Measurements from ENCODE around the gene HIVEP2. TPM values are rescaled to one million over a fixed set of nuclear protein-coding genes. Genes with fewer than 3 reads are reported as not detected.

Gene HIVEP2
- total RNA-seq, 1 donor from 2014 or later = 12.3 TPM

DNA sequence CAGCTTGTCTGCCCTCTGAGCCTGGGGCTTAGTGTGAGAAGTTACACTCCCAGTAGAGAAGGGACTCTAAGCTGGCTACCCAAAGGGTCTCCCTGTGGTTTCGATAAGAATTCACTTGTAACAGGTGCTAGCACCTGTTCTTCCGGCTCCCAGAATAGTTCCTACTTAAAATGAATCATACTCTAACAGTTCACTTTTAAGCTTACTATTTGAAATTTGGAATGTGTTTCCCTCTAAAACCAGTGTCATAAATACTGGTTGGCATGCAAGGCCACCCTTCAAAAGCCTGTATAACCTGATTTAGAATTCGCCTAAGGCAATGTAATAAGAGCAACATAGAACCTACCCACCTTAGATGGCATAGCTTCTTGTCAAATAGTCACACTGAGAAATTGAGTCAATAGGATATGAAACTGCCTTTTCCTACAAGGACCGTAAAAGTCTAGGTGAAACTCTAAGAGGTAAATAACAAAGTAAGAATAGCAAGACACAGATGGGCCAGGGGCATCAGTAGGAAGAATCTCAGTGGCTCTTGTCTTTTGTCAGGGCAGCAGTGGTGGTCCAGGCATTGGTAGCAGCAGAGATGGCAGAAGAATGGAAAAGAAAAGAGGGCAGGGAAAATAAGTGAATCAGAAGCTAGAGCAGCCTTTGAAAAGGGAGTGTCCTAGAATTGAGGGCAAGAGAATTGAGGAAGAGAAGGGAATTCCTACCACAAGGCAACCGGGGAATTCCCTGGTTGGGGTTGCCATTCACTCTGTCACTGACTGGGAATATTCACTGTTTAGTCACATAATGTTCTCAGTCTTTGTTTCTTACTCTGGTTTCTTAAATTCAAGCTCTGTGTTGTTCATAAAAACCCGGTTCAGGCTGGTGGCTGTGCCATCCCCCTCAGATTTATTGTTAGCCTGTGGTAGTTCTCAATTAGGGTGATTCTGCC is 91.5 kb downstream of the HIVEP2 start:
- no peak overlapping the region for H3K4me3 ChIP-seq (ENCODE audit: low read depth, low read length)
- TF ChIP-seq, protein P1, sequence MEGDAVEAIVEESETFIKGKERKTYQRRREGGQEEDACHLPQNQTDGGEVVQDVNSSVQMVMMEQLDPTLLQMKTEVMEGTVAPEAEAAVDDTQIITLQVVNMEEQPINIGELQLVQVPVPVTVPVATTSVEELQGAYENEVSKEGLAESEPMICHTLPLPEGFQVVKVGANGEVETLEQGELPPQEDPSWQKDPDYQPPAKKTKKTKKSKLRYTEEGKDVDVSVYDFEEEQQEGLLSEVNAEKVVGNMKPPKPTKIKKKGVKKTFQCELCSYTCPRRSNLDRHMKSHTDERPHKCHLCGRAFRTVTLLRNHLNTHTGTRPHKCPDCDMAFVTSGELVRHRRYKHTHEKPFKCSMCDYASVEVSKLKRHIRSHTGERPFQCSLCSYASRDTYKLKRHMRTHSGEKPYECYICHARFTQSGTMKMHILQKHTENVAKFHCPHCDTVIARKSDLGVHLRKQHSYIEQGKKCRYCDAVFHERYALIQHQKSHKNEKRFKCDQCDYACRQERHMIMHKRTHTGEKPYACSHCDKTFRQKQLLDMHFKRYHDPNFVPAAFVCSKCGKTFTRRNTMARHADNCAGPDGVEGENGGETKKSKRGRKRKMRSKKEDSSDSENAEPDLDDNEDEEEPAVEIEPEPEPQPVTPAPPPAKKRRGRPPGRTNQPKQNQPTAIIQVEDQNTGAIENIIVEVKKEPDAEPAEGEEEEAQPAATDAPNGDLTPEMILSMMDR (conservative IDR thresholded peaks at IDR 0.05; ENCODE audit: low read depth, low read length) = peak; percentile 39
- DNase-seq (ENCODE audit: low read depth) = peak; percentile 65

DNA sequence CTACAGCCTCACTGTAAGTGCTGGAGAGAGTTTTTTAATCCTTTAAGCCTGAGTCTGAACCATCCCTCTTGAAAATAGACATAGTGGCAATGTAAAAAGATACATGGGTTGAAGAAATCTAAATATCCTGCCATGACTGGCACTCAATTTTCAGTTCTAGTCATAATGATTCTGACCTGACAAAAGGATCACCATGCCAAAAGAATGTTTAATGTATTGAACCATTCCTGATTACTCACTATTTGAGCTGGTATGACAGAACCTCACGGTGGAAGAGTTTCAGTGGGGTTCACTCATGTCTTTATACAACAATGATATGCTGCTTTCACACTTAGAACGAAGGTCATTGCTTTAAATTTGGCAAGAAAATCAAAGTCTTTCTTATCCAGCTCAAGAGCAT is 93.4 kb downstream of the HIVEP2 start:
- no peak for DNase-seq (ENCODE audit: low read depth)
- TF ChIP-seq, protein P1 (conservative IDR thresholded peaks at IDR 0.05; ENCODE audit: low read depth, low read length) = no peak
- H3K4me3 ChIP-seq (ENCODE audit: low read depth, low read length) = no peak overlapping the region

DNA sequence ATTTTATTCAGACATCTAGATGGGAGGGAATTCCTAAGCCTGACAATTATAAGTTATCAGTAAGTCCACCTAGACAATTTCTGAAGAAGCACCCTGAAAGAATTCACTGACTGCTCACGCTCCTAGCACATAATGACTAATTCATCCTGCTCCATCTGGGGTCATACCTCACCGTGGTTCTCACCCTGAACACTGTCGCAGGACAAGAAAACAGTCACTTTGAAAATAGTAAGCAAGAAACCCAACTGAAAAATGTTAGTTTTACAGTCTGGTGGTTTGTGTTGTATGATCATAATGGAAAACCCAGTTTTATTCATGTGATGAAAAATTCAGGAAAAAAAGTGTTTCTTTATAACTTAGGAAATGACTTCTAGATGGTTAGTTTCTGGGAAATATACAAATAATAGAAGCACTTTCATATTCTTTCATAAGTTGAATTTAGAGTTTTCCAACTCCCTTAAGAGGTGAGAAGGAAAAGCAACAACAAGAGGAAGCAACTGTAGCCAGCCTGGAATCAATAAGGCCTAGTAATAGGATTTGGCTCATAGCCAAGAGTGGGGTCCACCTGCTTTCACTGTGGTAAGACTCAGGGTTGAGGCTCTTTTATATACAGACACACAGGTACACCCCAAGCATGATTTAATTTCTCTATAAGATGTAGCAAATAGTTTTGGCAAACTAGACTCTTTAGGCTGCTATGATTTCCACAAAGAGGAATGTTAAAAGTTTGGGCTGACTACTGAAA is 94.1 kb downstream of the HIVEP2 start:
- TF ChIP-seq, protein P1 (conservative IDR thresholded peaks at IDR 0.05; ENCODE audit: low read depth, low read length) = no peak
- no peak overlapping the region for H3K4me3 ChIP-seq (ENCODE audit: low read depth, low read length)
- peak; percentile 46 for DNase-seq (ENCODE audit: low read depth)

DNA sequence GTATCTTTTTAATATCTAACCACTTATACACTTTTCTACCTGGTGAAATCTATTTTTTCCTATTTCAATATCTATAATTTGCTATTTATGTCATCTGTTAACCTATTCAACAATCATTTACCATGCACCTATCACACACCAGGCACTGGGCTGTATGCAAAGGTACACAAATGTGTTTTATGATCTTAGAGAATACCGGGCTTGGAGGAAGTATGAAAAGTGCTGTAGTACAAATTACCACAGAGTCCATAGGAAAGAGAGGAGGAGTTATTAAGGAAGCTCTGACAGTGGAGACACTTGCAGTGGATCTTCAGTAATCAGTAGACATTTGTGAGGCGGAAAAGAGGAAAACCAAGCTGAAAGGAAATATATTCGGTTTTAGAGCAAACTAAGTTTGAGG is 96.0 kb downstream of the HIVEP2 start:
- TF ChIP-seq, protein P1 (conservative IDR thresholded peaks at IDR 0.05; ENCODE audit: low read depth, low read length) = no peak
- DNase-seq (ENCODE audit: low read depth) = no peak
- no peak overlapping the region for H3K4me3 ChIP-seq (ENCODE audit: low read depth, low read length)

DNA sequence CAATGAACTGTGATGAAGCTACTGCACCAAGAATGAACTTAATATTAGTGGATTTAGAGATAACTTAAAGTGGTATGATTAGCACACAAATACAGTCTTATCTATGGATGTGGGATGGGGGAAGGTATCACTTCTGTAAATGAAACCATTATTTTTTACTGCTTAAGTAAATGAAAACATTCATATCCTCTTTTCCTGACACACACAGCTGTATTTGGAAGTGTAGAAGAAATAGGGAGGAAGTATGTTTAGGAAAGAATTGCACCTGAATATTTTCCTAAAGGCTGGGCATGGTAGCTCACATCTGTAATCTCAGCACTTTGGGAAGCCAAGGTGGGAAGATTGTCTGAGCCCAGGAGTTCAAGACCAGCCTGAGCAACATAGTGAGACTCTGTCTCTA is 96.8 kb downstream of the HIVEP2 start:
- DNase-seq (ENCODE audit: low read depth) = no peak
- no peak overlapping the region for H3K4me3 ChIP-seq (ENCODE audit: low read depth, low read length)
- TF ChIP-seq, protein P1 (conservative IDR thresholded peaks at IDR 0.05; ENCODE audit: low read depth, low read length) = no peak

DNA sequence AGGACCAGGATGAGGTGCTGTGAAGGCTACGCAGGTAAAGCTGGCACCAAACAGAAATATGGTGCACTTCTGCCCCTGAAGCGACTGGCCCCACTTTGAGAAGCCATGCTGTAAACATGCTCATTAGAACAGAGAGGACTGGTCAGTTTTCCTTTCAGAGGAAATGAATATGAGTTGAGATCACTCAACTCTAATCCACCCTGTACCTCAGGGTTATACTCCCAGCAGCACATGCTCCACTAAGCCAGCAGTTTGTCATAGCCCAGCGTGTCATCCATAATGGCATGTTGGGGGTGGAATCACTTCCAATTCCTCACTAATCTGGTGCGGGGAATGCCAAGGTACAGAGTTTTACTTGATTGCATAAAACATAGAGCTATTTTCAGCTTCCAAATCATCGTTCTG is 98.1 kb downstream of the HIVEP2 start:
- TF ChIP-seq, protein P1 (conservative IDR thresholded peaks at IDR 0.05; ENCODE audit: low read depth, low read length) = no peak
- no peak overlapping the region for H3K4me3 ChIP-seq (ENCODE audit: low read depth, low read length)
- DNase-seq (ENCODE audit: low read depth) = peak; percentile 93

All from epithelial cell of proximal tubule (primary cell).